H1 (cell line): ENCODE data around the gene STRN. TPM values are rescaled to one million over a fixed set of nuclear protein-coding genes. Genes with fewer than 3 reads are reported as not detected.

Source experiments
- CTCF ChIA-PET: fragments of 300-600 bp; sonication (Branson Sonifier 250); formaldehyde crosslinking; loops from one replicate; lab custom pipeline; 2021; ENCODE audit not compliant: partially characterized antibody; lab: Charles Lee
- POLR2A ChIA-PET: fragments of 300-600 bp; sonication (Branson Sonifier 250); formaldehyde crosslinking; loops from one replicate; lab custom pipeline; 2021; ENCODE audit warnings: inconsistent platforms; ENCODE audit not compliant: partially characterized antibody; lab: Charles Lee
- DNase-seq, 2 experiments: peaks; one replicate each; pipeline versions ENCODE4 v3.0.0 to v3.0.0-alpha.2; 2010 to 2022; ENCODE audit warnings: low spot score in 2 of 2, low read depth in 1 of 2, mixed read lengths in 1 of 2
- FAIRE-seq: peaks from 2 replicates; lab custom pipeline; 2011; peaks lifted over from hg19 to GRCh38; lab: Jason Lieb, UNC
- H2AFZ ChIP-seq: 2 replicates; pipeline ENCODE4 v1.8.1; 2012; ENCODE audit warnings: low read length, inconsistent platforms
- H2AK5ac ChIP-seq: 2 replicates; pipeline ENCODE4 v1.6.1; 2013; ENCODE audit warnings: low read depth, low read length
- H2BK120ac ChIP-seq: replicated peaks from 2 replicates; pipeline ENCODE3; 2013; ENCODE audit warnings: low read depth, low read length, inconsistent platforms
- H2BK12ac ChIP-seq: 2 replicates; pipeline ENCODE4 v1.6.1; 2013; ENCODE audit warnings: low read depth, low read length
- H2BK15ac ChIP-seq: 2 replicates; pipeline ENCODE4 v1.6.1; 2013; ENCODE audit warnings: low read length
- H2BK20ac ChIP-seq: 2 replicates; pipeline ENCODE4 v1.6.1; 2013; ENCODE audit warnings: low read length
- H2BK5ac ChIP-seq: 2 replicates; pipeline ENCODE4 v1.6.1; 2013; ENCODE audit warnings: low read depth, low read length
- H3K14ac ChIP-seq: 2 replicates; pipeline ENCODE4 v1.6.1; 2013; ENCODE audit warnings: inconsistent platforms; ENCODE audit not compliant: insufficient read length
- H3K18ac ChIP-seq: 2 replicates; pipeline ENCODE4 v1.6.1; 2013; ENCODE audit warnings: low read length; ENCODE audit errors: extremely low read depth
- H3K23ac ChIP-seq: 2 replicates; pipeline ENCODE4 v1.6.1; 2013; ENCODE audit warnings: inconsistent platforms; ENCODE audit not compliant: insufficient read length
- H3K23me2 ChIP-seq: 2 replicates; pipeline ENCODE4 v1.6.1; 2013; ENCODE audit warnings: low read depth, low read length
- H3K27ac ChIP-seq: 2 replicates; pipeline ENCODE4 v1.6.1; 2011; ENCODE audit warnings: low read depth, low read length, inconsistent platforms
- H3K27me3 ChIP-seq, 4 experiments: replicated peaks in 1 of 4; 1 replicate in 1 of 4; 2 replicates in 3 of 4; pipeline versions ENCODE4 v1.6.1 to v1.8.1; 2011 to 2013; ENCODE audit warnings: low read length in 3 of 4, mild to moderate bottlenecking in 3 of 4, inconsistent platforms in 2 of 4, mixed read lengths in 2 of 4, moderate library complexity in 1 of 4; ENCODE audit not compliant: control insufficient read depth in 3 of 4, insufficient read depth in 3 of 4; ENCODE audit errors: extremely low read depth in 1 of 4
- H3K36me3 ChIP-seq, 4 experiments: 2 replicates each; pipeline versions ENCODE4 v1.6.1 to v1.8.1; 2011 to 2013; ENCODE audit warnings: mild to moderate bottlenecking in 4 of 4, low read length in 3 of 4, moderate library complexity in 2 of 4, control low read depth in 1 of 4, inconsistent platforms in 1 of 4; ENCODE audit not compliant: insufficient read depth in 4 of 4, control insufficient read depth in 2 of 4
- H3K4ac ChIP-seq: replicated peaks from 2 replicates; pipeline ENCODE3; 2013; ENCODE audit warnings: low read length, low read depth, mixed read lengths, inconsistent platforms; ENCODE audit not compliant: insufficient read length
- H3K4me1 ChIP-seq, 4 experiments: replicated peaks in 1 of 4; 1 replicate in 1 of 4; 2 replicates in 3 of 4; pipeline versions ENCODE4 v1.6.1 to v1.8.1; 2011 to 2013; ENCODE audit warnings: low read length in 3 of 4, inconsistent platforms in 2 of 4, mixed read lengths in 1 of 4; ENCODE audit not compliant: insufficient read depth in 4 of 4, control insufficient read depth in 3 of 4
- H3K4me2 ChIP-seq, 2 experiments: 2 replicates each; pipeline versions ENCODE4 v1.6.1 to v1.8.1; 2011 to 2013; ENCODE audit warnings: low read depth in 2 of 2, low read length in 2 of 2, control low read depth in 1 of 2, inconsistent platforms in 1 of 2, mild to moderate bottlenecking in 1 of 2; ENCODE audit not compliant: insufficient read depth in 1 of 2
- H3K4me3 ChIP-seq, 4 experiments: fragments of 200-600, 300-600 bp in 1 of 4; sonication (generic), shearing (Covaris generic), sonication (Bioruptor Twin) in 1 of 4; 2 replicates each; pipeline versions ENCODE4 v1.5.1 to v1.8.1; 2011 to 2016; ENCODE audit warnings: low read length in 4 of 4, low read depth in 3 of 4, control low read depth in 2 of 4, inconsistent platforms in 2 of 4, mild to moderate bottlenecking in 2 of 4, mixed read lengths in 1 of 4, moderate library complexity in 1 of 4; ENCODE audit not compliant: insufficient read depth in 2 of 4; ENCODE audit errors: extremely low read depth in 1 of 4
- H3K56ac ChIP-seq: replicated peaks from 2 replicates; pipeline ENCODE3; 2013; ENCODE audit warnings: low read depth, mild to moderate bottlenecking, mixed read lengths, low read length, inconsistent platforms; ENCODE audit not compliant: insufficient read length
- H3K79me1 ChIP-seq: 2 replicates; pipeline ENCODE4 v1.6.1; 2013; ENCODE audit warnings: low read depth, low read length, control low read depth
- H3K79me2 ChIP-seq, 2 experiments: 2 replicates each; pipeline versions ENCODE4 v1.6.1 to v1.8.1; 2012 to 2013; ENCODE audit warnings: low read length in 2 of 2, mild to moderate bottlenecking in 2 of 2, inconsistent platforms in 1 of 2; ENCODE audit not compliant: insufficient read depth in 2 of 2, control insufficient read depth in 1 of 2
- H3K9ac ChIP-seq, 4 experiments: replicated peaks in 1 of 4; 1 replicate in 1 of 4; 2 replicates in 3 of 4; pipeline versions ENCODE4 v1.6.1 to v1.8.1; 2011 to 2013; ENCODE audit warnings: low read depth in 3 of 4, low read length in 3 of 4, control low read depth in 2 of 4, mild to moderate bottlenecking in 2 of 4, moderate library complexity in 2 of 4, inconsistent platforms in 1 of 4; ENCODE audit errors: extremely low read depth in 1 of 4
- H3K9me3 ChIP-seq, 2 experiments: 2 replicates each; pipeline versions ENCODE4 v1.6.1 to v1.8.1; 2012 to 2013; ENCODE audit warnings: mild to moderate bottlenecking in 2 of 2, moderate library complexity in 2 of 2, control low read depth in 1 of 2, inconsistent platforms in 1 of 2, low read depth in 1 of 2, low read length in 1 of 2, mixed read lengths in 1 of 2; ENCODE audit not compliant: insufficient read depth in 2 of 2
- H4K20me1 ChIP-seq, 2 experiments: replicated peaks in 1 of 2; 2 replicates each; pipeline versions ENCODE3 to v1.8.1; 2011 to 2013; ENCODE audit warnings: inconsistent platforms in 2 of 2, low read length in 2 of 2, mild to moderate bottlenecking in 1 of 2; ENCODE audit not compliant: insufficient read depth in 2 of 2, control insufficient read depth in 1 of 2
- H4K5ac ChIP-seq: 2 replicates; pipeline ENCODE4 v1.6.1; 2013; ENCODE audit warnings: low read length, low read depth, mixed read lengths, inconsistent platforms; ENCODE audit not compliant: insufficient read length
- H4K8ac ChIP-seq: 2 replicates; pipeline ENCODE4 v1.8.0; 2013; ENCODE audit warnings: mild to moderate bottlenecking, moderate library complexity, low read length, inconsistent platforms; ENCODE audit not compliant: insufficient read depth; ENCODE audit errors: extremely low read depth
- H4K91ac ChIP-seq: replicated peaks from 2 replicates; pipeline ENCODE3; 2013; ENCODE audit warnings: low read length, mixed read lengths, inconsistent platforms; ENCODE audit not compliant: insufficient read length
- CHD2 ChIP-seq: IDR thresholded peaks from 2 replicates; pipeline ENCODE4 v1.6.1; 2012; ENCODE audit warnings: low read length, improper control_type of control experiment
- POLR2AphosphoS5 ChIP-seq: IDR thresholded peaks from 2 replicates; pipeline ENCODE4 v1.6.1; 2011; ENCODE audit warnings: low read depth, low read length
- YY1 ChIP-seq: IDR thresholded peaks from 2 replicates; pipeline ENCODE4 v1.6.1; 2011; ENCODE audit warnings: low read depth, mild to moderate bottlenecking, low read length
- WGBS, 2 experiments: shearing (Covaris generic) in 1 of 2; methylation state at CpG; one replicate each; pipeline versions ENCODE4 v1.1.6 to v1.1.7; 2013 to 2015; ENCODE audit warnings: low lambda C conversion rate in 2 of 2, mixed read lengths in 2 of 2, inconsistent platforms in 1 of 2, low coverage in 1 of 2, missing lambda C conversion rate in 1 of 2; ENCODE audit not compliant: insufficient replicate concordance in 2 of 2, insufficient coverage in 1 of 2, insufficient read length in 1 of 2; ENCODE audit errors: extremely low coverage in 1 of 2, missing lambda C conversion rate in 1 of 2; 5-methylcytosine and 5-hydroxymethylcytosine counted together
- polyA plus RNA-seq, 7 experiments: library from polyadenylated mRNA; depleted of rRNA in 3 of 7; stranded (reverse) in 5 of 7; unstranded in 2 of 7; fragments of >200 nt in 5 of 7; fragments of 200-250 nt in 2 of 7; gene quantifications; 1 replicate in 5 of 7; 2 replicates in 1 of 7; 4 replicates in 1 of 7; pipeline versions ENCODE4 v1.2.1 to v1.2.3, GENCODE V29; 2011 to 2013; ENCODE audit warnings: missing spikeins in 2 of 7, mixed read lengths in 2 of 7
- total RNA-seq: library from RNA; stranded (reverse); fragmentation: NEBNext Ultra II Directional; extraction: Animal tissue kit (Norgen Biotek cat#: 25700); gene quantifications from 2 replicates; pipeline ENCODE4 v1.2.1, GENCODE V29; 2021

Gene STRN
- total and polyA plus RNA-seq, 2 of the 8 experiments (the other 6 are each of a cell fraction or from before 2014, with no cell fraction given), result 8.3 to 47.0 TPM

DNA sequence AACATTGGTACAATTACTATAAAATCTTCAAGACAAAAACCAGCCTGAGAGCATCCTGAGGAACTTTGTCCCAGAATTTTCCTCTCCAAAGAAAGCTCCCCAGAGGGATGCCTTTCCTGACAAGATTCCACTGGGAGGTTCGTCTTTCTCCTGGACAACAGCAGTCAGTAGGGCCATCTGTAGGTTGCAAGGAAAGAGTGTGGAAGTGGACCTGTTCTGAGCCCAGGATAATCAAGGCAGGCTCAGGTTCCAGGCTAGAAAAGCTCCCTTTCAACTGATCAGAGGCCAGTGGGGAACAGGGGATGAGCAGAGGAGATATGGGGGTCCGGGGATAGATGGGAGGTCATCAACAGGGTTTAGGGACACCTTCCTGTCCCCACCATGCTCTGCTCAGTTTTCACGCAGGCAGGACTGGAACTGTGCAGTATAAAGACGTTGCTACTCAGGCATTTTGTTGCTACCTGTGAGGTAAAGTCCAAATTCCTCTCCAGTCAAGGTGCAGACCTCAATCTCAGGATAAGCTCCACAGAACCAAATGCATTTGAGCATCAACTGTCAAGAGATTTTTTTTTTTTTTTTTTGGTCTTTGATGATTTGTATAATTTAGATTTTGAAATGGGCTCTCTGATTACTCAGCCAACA is 126.2 kb downstream of the STRN start:
- Histone ChIP-seq H3K9me3 (no peaks in the 10 kb centered on the region), H2AFZ (no peak overlapping the region), H2BK12ac (no peak overlapping the region), H4K8ac (no peak overlapping the region), H3K79me1 (no peaks in the 10 kb centered on the region; the same call in 1 of the 2 replicates), H3K23ac (no peak overlapping the region), H3K9ac (no peak overlapping the region), H3K23me2 (no peaks in the 10 kb centered on the region), H3K4me1 (peaks cover 0 to 5% (median 4%) of the 10 kb centered on the region in 4 experiments; a peak in 4 of 7 replicates), H2AK5ac (no peak overlapping the region), H2BK5ac (no peak overlapping the region), H3K27me3 (no peaks in the 10 kb centered on the region), H4K91ac (peak overlapping the region; percentile 45), H3K56ac (no peak overlapping the region), H3K79me2 (no peaks in the 10 kb centered on the region), H4K5ac (no peak overlapping the region), H3K36me3 (peaks cover 0 to 2% (median 0%) of the 10 kb centered on the region in 4 experiments; a peak in 1 of 8 replicates), H2BK120ac (no peak overlapping the region), H3K18ac (0 out of 2 replicates have a peak overlapping the region, but pooled peaks have one; percentile 6), H3K4me3 (no peak overlapping the region), H2BK15ac (no peak overlapping the region), H2BK20ac (no peak overlapping the region), H4K20me1 (no peaks in the 10 kb centered on the region), H3K4ac (no peak overlapping the region), H3K14ac (no peak overlapping the region), H3K27ac (no peak overlapping the region), H3K4me2 (no peak overlapping the region)
- WGBS, 2 experiments, result 85% methylated on average over 4 of the region's 4 CpGs; no CpG with 5 or more reads in 1 of the 2 experiments
- TF ChIP-seq CHD2 (no peak), POLR2AphosphoS5 (peak; percentile 16; the same call in 1 of the 2 replicates), YY1 (no peak)
- ChIA-PET POLR2A (interaction anchor here (0.6 kb wide), 1 partner anchor 462 kb away, joined by 4 read pairs; no protein-coding TSS in a partner anchor), CTCF (interaction anchor here (0.6 to 1.3 kb wide), 5 partner anchors 15 to 188 kb away, joined by 3 to 6 read pairs (median 3); no protein-coding TSS in a partner anchor)
- DNase-seq (no peak), FAIRE-seq (no peak)
